ENCODE measurements around the gene NPTN. TPM values are rescaled to one million over a fixed set of nuclear protein-coding genes. Genes with fewer than 3 reads are reported as not detected.

Gene NPTN
- total and polyA plus RNA-seq, 2 donors (not counting 1 experiment from before 2014, with no cell fraction given), result 152 to 372 TPM

DNA sequence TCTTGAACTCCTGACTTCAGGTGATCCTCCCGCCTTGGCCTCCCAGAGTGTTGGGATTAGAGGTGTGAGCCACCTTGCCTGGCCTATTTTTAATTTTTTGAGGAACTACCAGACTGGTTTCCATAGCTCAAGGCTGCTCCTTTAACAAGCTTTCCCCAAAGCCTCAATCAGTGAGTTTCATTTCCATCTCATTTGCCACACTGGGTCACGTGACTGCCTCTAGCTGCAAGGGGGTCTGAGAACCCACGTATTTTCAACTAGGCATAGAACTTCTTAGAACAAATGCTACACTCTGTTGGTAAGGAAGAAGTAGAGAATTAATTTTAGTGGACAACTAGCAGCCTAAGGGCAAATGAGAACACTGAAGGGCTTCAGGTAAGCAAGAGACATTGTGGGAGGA is 47.9 kb upstream of the NPTN start:
- TF ChIP-seq EZH2 (IDR thresholded peaks at IDR 0.05; ENCODE audit: low read length, missing control alignments), result no peak
- TF ChIP-seq, protein P1, sequence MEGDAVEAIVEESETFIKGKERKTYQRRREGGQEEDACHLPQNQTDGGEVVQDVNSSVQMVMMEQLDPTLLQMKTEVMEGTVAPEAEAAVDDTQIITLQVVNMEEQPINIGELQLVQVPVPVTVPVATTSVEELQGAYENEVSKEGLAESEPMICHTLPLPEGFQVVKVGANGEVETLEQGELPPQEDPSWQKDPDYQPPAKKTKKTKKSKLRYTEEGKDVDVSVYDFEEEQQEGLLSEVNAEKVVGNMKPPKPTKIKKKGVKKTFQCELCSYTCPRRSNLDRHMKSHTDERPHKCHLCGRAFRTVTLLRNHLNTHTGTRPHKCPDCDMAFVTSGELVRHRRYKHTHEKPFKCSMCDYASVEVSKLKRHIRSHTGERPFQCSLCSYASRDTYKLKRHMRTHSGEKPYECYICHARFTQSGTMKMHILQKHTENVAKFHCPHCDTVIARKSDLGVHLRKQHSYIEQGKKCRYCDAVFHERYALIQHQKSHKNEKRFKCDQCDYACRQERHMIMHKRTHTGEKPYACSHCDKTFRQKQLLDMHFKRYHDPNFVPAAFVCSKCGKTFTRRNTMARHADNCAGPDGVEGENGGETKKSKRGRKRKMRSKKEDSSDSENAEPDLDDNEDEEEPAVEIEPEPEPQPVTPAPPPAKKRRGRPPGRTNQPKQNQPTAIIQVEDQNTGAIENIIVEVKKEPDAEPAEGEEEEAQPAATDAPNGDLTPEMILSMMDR (conservative IDR thresholded peaks at IDR 0.05 in 1 of 2, IDR thresholded peaks at IDR 0.05 in 1 of 2; ENCODE audit: low read depth in 1 of 2, low read length in 2 of 2), result no peak
- no peak overlapping the region for H3K4me3 ChIP-seq (replicated peaks in 1 of 4; ENCODE audit: control extremely low read depth in 1 of 4, insufficient read depth in 1 of 4, low read depth in 3 of 4, low read length in 4 of 4)
- H3K4me2 ChIP-seq (ENCODE audit: extremely low read depth, insufficient read depth, low read length), result no peak overlapping the region
- no peaks in the 10 kb centered on the region for H3K36me3 ChIP-seq (ENCODE audit: control insufficient read depth, insufficient read depth, low read length)
- H4K20me1 ChIP-seq (ENCODE audit: control insufficient read depth, extremely low read depth, insufficient read depth, low read length), result no peaks in the 10 kb centered on the region
- DNase-seq (ENCODE audit: low read depth in 2 of 2), result no peak
- no peaks in the 10 kb centered on the region for H3K9me3 ChIP-seq (ENCODE audit: control insufficient read depth, insufficient read depth, low read depth, low read length)
- peaks cover 11% of the 10 kb centered on the region for H3K4me1 ChIP-seq (ENCODE audit: control insufficient read depth, extremely low read depth, insufficient read depth, low read length)
- H3K27ac ChIP-seq (ENCODE audit: insufficient read depth, low read length), result no peak overlapping the region
- peaks cover 13% of the 10 kb centered on the region for H3K79me2 ChIP-seq (ENCODE audit: control insufficient read depth, insufficient read depth, low read length)
- no peak overlapping the region for H3K9ac ChIP-seq (ENCODE audit: insufficient read depth, low read length)
- H3K27me3 ChIP-seq (ENCODE audit: control insufficient read depth, insufficient read depth, low read length), result no peaks in the 10 kb centered on the region
- no peak overlapping the region for H2AFZ ChIP-seq (ENCODE audit: low read length)

DNA sequence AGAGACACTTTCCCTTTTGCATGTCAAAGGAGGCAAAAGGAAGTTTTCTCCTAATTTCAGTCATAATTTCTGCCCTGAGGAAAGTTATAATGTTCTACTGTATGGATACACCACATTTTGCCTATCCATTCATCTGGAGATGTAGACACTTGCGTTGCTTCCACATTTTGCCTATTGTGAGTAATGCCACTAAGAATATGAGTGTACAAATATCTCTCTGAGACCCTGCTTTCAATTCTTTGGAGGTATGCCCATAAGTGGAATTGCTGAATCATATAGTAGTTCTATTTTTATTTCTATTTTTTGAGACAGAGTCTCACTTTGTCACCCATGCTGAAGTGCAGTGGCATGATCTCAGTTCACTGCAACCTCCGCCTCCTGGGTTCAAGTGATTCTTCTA is 47.4 kb upstream of the NPTN start:
- TF ChIP-seq, protein P1 (conservative IDR thresholded peaks at IDR 0.05 in 1 of 2, IDR thresholded peaks at IDR 0.05 in 1 of 2; ENCODE audit: low read depth in 1 of 2, low read length in 2 of 2), result no peak
- Histone ChIP-seq H3K4me2 (ENCODE audit: extremely low read depth, insufficient read depth, low read length) (no peak overlapping the region), H3K79me2 (ENCODE audit: control insufficient read depth, insufficient read depth, low read length) (peaks cover 8% of the 10 kb centered on the region), H3K4me1 (ENCODE audit: control insufficient read depth, extremely low read depth, insufficient read depth, low read length) (peaks cover 8% of the 10 kb centered on the region), H4K20me1 (ENCODE audit: control insufficient read depth, extremely low read depth, insufficient read depth, low read length) (no peaks in the 10 kb centered on the region), H3K36me3 (ENCODE audit: control insufficient read depth, insufficient read depth, low read length) (no peaks in the 10 kb centered on the region), H3K9me3 (ENCODE audit: control insufficient read depth, insufficient read depth, low read depth, low read length) (no peaks in the 10 kb centered on the region), H2AFZ (ENCODE audit: low read length) (no peak overlapping the region), H3K4me3 (replicated peaks in 1 of 4; ENCODE audit: control extremely low read depth in 1 of 4, insufficient read depth in 1 of 4, low read depth in 3 of 4, low read length in 4 of 4) (no peak overlapping the region), H3K9ac (ENCODE audit: insufficient read depth, low read length) (no peak overlapping the region), H3K27ac (ENCODE audit: insufficient read depth, low read length) (no peak overlapping the region), H3K27me3 (ENCODE audit: control insufficient read depth, insufficient read depth, low read length) (no peaks in the 10 kb centered on the region)
- DNase-seq (ENCODE audit: low read depth in 2 of 2), result peak in 1 of 2 donors; percentile 22

DNA sequence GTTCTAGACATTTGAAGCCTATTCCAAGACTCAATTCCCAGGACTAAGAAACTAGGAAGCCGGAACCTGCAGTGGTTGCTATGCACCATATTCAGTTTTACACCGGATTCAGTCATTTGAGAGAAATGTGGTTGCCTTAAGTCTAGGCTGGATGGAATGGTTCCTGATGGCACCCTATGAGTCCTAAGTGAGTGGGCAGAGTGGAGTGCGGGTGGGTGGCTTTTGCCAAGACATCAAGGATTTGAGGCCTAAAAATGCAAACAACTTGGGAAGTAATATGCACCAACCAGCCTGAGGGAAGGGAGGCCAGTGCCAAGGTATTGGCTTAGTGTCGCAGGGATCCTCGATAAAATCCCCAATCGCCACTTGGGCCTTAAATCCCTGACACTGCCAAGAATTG is 46.8 kb upstream of the NPTN start:
- Histone ChIP-seq H3K9ac (ENCODE audit: insufficient read depth, low read length) (no peak overlapping the region), H3K27ac (ENCODE audit: insufficient read depth, low read length) (no peak overlapping the region), H3K79me2 (ENCODE audit: control insufficient read depth, insufficient read depth, low read length) (peaks cover 4% of the 10 kb centered on the region), H3K4me3 (replicated peaks in 1 of 4; ENCODE audit: control extremely low read depth in 1 of 4, insufficient read depth in 1 of 4, low read depth in 3 of 4, low read length in 4 of 4) (no peak overlapping the region), H4K20me1 (ENCODE audit: control insufficient read depth, extremely low read depth, insufficient read depth, low read length) (no peaks in the 10 kb centered on the region), H3K4me2 (ENCODE audit: extremely low read depth, insufficient read depth, low read length) (no peak overlapping the region), H2AFZ (ENCODE audit: low read length) (no peak overlapping the region), H3K9me3 (ENCODE audit: control insufficient read depth, insufficient read depth, low read depth, low read length) (no peaks in the 10 kb centered on the region), H3K4me1 (ENCODE audit: control insufficient read depth, extremely low read depth, insufficient read depth, low read length) (peaks cover 8% of the 10 kb centered on the region), H3K27me3 (ENCODE audit: control insufficient read depth, insufficient read depth, low read length) (peaks cover 2% of the 10 kb centered on the region), H3K36me3 (ENCODE audit: control insufficient read depth, insufficient read depth, low read length) (no peaks in the 10 kb centered on the region)
- TF ChIP-seq, protein P1 (conservative IDR thresholded peaks at IDR 0.05 in 1 of 2, IDR thresholded peaks at IDR 0.05 in 1 of 2; ENCODE audit: low read depth in 1 of 2, low read length in 2 of 2), result no peak
- no peak for TF ChIP-seq EZH2 (IDR thresholded peaks at IDR 0.05; ENCODE audit: low read length, missing control alignments)
- no peak for DNase-seq (ENCODE audit: low read depth in 2 of 2)
